Ovary (tissue), 3 donors: ENCODE data around the gene ABHD12B.

ENCODE experiments used
- EP300 ChIP-seq: sonication (generic); formaldehyde crosslinking; IDR thresholded peaks from one replicate; pipeline ENCODE4 v1.6.1; 2017; ENCODE audit warnings: antibody characterized with exemption
- POLR2A ChIP-seq: fragments of 450-650 bp; IDR thresholded peaks from one replicate; pipeline ENCODE4 v1.6.1; 2017; ENCODE audit warnings: antibody characterized with exemption, mild to moderate bottlenecking, moderate library complexity
- TF ChIP-seq, protein P1 (sequence below), 3 donors: fragments of 450-650 bp in 2 of 3; fragments of 200-600 bp in 1 of 3; IDR thresholded peaks; one replicate each; pipeline versions ENCODE4 v1.5.1 to v1.8.0; 2016 to 2022; ENCODE audit warnings: antibody characterized with exemption in 3 of 3, mild to moderate bottlenecking in 1 of 3
- donor health status: DM: no; HTN: no; CAD: no.

DNA sequence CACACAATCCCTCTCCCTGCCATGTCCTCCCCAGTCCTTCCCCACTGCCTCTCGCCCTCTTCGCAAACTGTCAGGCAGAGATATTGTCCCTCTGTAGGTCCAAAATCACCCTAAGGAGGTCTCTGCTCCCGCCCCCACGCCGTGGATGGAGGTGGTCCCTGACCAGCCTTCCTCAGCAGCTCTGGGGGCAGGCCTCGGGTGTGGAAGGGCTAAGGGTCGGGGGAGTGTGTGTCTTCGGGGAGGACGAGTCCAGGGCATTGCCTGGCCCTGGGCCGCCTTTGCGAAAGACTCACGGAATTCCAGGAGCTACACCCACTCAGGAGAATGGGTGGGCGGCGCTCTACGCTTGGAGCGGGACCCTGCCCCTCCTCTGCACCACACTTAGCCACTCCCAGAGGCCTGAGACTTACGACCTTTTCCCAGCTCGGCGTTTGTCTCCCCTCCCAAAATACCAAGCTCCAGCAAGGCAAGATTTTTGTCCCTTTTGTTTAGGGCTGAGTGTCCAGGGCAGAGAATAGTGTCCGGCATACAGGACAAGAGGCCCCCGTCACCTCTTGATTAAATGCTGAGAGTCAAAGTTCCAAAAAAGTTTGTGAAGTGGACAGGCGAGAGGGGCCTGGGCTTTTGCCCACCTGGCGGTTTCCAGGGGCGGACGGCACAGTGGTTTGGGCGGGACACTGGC, 71.5 kb downstream of the ABHD12B start:
- TF ChIP-seq, protein P1, sequence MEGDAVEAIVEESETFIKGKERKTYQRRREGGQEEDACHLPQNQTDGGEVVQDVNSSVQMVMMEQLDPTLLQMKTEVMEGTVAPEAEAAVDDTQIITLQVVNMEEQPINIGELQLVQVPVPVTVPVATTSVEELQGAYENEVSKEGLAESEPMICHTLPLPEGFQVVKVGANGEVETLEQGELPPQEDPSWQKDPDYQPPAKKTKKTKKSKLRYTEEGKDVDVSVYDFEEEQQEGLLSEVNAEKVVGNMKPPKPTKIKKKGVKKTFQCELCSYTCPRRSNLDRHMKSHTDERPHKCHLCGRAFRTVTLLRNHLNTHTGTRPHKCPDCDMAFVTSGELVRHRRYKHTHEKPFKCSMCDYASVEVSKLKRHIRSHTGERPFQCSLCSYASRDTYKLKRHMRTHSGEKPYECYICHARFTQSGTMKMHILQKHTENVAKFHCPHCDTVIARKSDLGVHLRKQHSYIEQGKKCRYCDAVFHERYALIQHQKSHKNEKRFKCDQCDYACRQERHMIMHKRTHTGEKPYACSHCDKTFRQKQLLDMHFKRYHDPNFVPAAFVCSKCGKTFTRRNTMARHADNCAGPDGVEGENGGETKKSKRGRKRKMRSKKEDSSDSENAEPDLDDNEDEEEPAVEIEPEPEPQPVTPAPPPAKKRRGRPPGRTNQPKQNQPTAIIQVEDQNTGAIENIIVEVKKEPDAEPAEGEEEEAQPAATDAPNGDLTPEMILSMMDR (IDR thresholded peaks at IDR 0.05), result no peak
- TF ChIP-seq POLR2A, result no peak
- TF ChIP-seq EP300, result no peak
